Activated T-cell treated with anti-CD3 and anti-CD28 coated beads for 24 hours (primary cell): ENCODE measurements around the gene AMN.

Source experiments
- DNase-seq: peaks from one replicate; pipeline ENCODE4 v3.0.0-alpha.2; 2020; ENCODE audit warnings: low read depth

AMN gene

GRCh38 chr14:102898776-102899515 lies 23.5 kb upstream of the AMN start:
- no peak for DNase-seq

GRCh38 chr14:102899516-102899900 lies 23.0 kb upstream of the AMN start:
- no peak for DNase-seq

GRCh38 chr14:102900631-102901571 lies 21.6 kb upstream of the AMN start:
- DNase-seq, result no peak

GRCh38 chr14:102901633-102902032 lies 20.8 kb upstream of the AMN start:
- no peak for DNase-seq

GRCh38 chr14:102902086-102902485 lies 20.4 kb upstream of the AMN start:
- DNase-seq, result no peak

- DNase-seq, result no peak
These were observed 19.8 kb upstream of the AMN start for GRCh38 chr14:102902523-102903247.

GRCh38 chr14:102903248-102903888 lies 19.1 kb upstream of the AMN start:
- no peak for DNase-seq

- no peak for DNase-seq
These were observed 18.5 kb upstream of the AMN start for GRCh38 chr14:102903889-102904512.

- no peak for DNase-seq
These were observed 17.1 kb upstream of the AMN start for GRCh38 chr14:102905116-102906108.

- no peak for DNase-seq
These were observed 15.7 kb upstream of the AMN start for GRCh38 chr14:102906616-102907302.

GRCh38 chr14:102907303-102907844 lies 15.1 kb upstream of the AMN start:
- DNase-seq, result no peak

GRCh38 chr14:102907980-102908730 lies 14.3 kb upstream of the AMN start:
- DNase-seq, result no peak

GRCh38 chr14:102908766-102909455 lies 13.6 kb upstream of the AMN start:
- no peak for DNase-seq

- DNase-seq, result no peak
These were observed 13.0 kb upstream of the AMN start for GRCh38 chr14:102909462-102909861.

- DNase-seq, result no peak
These were observed 12.6 kb upstream of the AMN start for GRCh38 chr14:102909911-102910310.

GRCh38 chr14:102910442-102910841 lies 12.0 kb upstream of the AMN start:
- DNase-seq, result no peak

- no peak for DNase-seq
These were observed 10.9 kb upstream of the AMN start for GRCh38 chr14:102911541-102911951.
